Activated CD8-positive, alpha-beta T cell treated with anti-CD3 and anti-CD28 coated beads for 36 hours (primary cell): ENCODE results near the gene CYBC1. TPM values are rescaled to one million over a fixed set of nuclear protein-coding genes. Genes with fewer than 3 reads are reported as not detected.

Experiments
- ATAC-seq: fragments of 200-7000 bp; cut with Tn5 transposase; one replicate; pipeline ENCODE4 v1.10.0; 2021; ENCODE audit warnings: mild to moderate bottlenecking, moderate library complexity
- CTCF ChIA-PET: fragments of 350-600 bp; sonication (Branson Sonifier 250); formaldehyde crosslinking; loops from one replicate; lab custom pipeline; 2021; ENCODE audit warnings: antibody characterized with exemption; lab: Charles Lee
- POLR2A ChIA-PET: fragments of 350-600 bp; sonication (Branson Sonifier 250); formaldehyde crosslinking; loops from one replicate; lab custom pipeline; 2021; ENCODE audit warnings: antibody characterized with exemption; lab: Charles Lee
- DNase-seq: peaks from one replicate; pipeline ENCODE4 v3.0.0-alpha.2; 2020
- H3K27ac Mint-ChIP-seq: one replicate; pipeline ENCODE4 v1.8.0; 2021; ENCODE audit warnings: mild to moderate bottlenecking, mixed read lengths
- H3K27me3 Mint-ChIP-seq: one replicate; pipeline ENCODE4 v1.8.0; 2021; ENCODE audit warnings: mixed read lengths
- H3K36me3 Mint-ChIP-seq: one replicate; pipeline ENCODE4 v1.8.0; 2021; ENCODE audit warnings: low read depth, mixed read lengths
- H3K4me1 Mint-ChIP-seq: one replicate; pipeline ENCODE4 v1.8.0; 2021; ENCODE audit warnings: low read depth, mixed read lengths
- H3K4me3 Mint-ChIP-seq: one replicate; pipeline ENCODE4 v1.8.0; 2021; ENCODE audit warnings: mild to moderate bottlenecking, moderate library complexity, mixed read lengths
- H3K9me3 Mint-ChIP-seq: one replicate; pipeline ENCODE4 v1.8.0; 2021; ENCODE audit warnings: mixed read lengths
- intact Hi-C: fragments of 100-400 bp; cut with micrococcal nuclease; formaldehyde crosslinking; loops from one replicate; pipeline ENCODE4 v1.10.0; 2022
- total RNA-seq, 2 experiments: library from RNA; stranded (reverse); gene quantifications; one replicate each; pipeline ENCODE4 v1.2.3, GENCODE V29; 2021
- TF ChIP-seq, protein P1 (sequence below): fragments of 200-600 bp; IDR thresholded peaks from one replicate; pipeline ENCODE4 v1.8.0; 2022; ENCODE audit warnings: antibody characterized with exemption, mild to moderate bottlenecking

CYBC1 gene
- total RNA-seq, 2 experiments from 2014 or later, result 189 to 192 TPM

DNA sequence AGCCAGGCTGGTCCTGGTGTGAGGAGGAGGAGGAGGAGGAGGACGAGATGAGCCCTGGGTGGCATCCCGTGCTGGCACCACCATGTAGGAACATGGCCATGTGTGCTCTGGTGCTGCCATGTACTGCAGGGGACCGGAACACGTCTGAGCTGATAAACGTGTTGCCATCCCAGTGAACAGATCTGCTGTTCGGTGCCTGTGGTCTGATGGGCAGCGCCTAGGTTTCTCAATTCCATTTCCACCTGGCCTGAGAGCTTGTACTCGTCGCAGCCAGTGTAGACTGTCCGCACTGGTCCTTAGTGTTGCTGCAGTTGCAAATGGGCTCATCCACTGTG, 40.6 kb upstream of the CYBC1 start:
- no peak overlapping the region for H3K4me3 Mint-ChIP-seq
- no peaks in the 10 kb centered on the region for H3K27me3 Mint-ChIP-seq
- CTCF ChIA-PET, result interaction anchor here (0.8 kb wide), 1 partner anchor 67 kb away, joined by 3 read pairs; no protein-coding TSS in a partner anchor

DNA sequence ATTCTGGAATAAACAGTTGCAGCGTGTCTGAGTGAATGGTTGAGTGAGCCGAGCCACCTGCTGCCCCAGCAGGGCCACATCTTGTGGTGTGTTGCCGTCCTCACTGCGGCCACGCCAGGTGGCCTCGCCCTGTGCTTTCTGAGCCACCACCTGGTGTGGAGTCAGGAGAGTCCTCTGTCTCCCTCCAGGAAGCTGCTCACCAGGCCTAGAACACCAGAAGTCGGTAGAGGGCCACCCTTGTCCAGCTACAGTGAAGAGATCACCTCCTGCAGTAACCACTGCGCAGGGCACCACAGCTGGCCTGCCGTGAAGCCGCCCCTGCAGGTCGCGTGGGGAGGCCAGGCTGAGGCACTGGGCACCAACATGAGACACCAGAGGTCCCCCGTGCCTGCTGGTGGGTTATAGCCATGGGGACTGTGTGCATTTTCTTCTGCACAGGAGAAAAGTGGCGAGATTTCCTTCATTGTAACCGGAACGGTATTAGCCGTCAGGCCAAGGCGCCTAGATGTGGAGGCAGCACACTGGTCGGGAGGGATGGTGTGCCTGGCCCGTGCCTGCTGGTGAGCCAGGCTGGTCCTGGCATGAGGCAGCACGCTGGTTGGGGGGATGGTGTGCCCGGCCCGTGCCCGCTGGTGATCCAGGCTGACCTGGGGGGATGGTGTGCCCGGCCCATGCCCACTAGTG, 40.1 kb upstream of the CYBC1 start:
- CTCF ChIA-PET, result no interaction called here
- H3K4me1 Mint-ChIP-seq, result peaks cover 14% of the 10 kb centered on the region
- DNase-seq, result no peak
- peaks cover 5% of the 10 kb centered on the region for H3K36me3 Mint-ChIP-seq
- TF ChIP-seq, protein P1, sequence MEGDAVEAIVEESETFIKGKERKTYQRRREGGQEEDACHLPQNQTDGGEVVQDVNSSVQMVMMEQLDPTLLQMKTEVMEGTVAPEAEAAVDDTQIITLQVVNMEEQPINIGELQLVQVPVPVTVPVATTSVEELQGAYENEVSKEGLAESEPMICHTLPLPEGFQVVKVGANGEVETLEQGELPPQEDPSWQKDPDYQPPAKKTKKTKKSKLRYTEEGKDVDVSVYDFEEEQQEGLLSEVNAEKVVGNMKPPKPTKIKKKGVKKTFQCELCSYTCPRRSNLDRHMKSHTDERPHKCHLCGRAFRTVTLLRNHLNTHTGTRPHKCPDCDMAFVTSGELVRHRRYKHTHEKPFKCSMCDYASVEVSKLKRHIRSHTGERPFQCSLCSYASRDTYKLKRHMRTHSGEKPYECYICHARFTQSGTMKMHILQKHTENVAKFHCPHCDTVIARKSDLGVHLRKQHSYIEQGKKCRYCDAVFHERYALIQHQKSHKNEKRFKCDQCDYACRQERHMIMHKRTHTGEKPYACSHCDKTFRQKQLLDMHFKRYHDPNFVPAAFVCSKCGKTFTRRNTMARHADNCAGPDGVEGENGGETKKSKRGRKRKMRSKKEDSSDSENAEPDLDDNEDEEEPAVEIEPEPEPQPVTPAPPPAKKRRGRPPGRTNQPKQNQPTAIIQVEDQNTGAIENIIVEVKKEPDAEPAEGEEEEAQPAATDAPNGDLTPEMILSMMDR, result no peak
- intact Hi-C loops, result loop anchor here (10.0 kb wide), 1 partner anchor 64 kb away; no protein-coding TSS in a partner anchor
- ATAC-seq, result no peak
- no peaks in the 10 kb centered on the region for H3K9me3 Mint-ChIP-seq
- POLR2A ChIA-PET, result no interaction called here
- no peak overlapping the region for H3K27ac Mint-ChIP-seq
- no peaks in the 10 kb centered on the region for H3K27me3 Mint-ChIP-seq
- H3K4me3 Mint-ChIP-seq, result no peak overlapping the region

More for the DNA sequence above, 40.6 kb upstream of the CYBC1 start:
- H3K27ac Mint-ChIP-seq, result no peak overlapping the region
- TF ChIP-seq, protein P1, result no peak
- H3K36me3 Mint-ChIP-seq, result peaks cover 2% of the 10 kb centered on the region
- no peak for DNase-seq
- intact Hi-C loops, result loop anchor here (10.0 kb wide), 1 partner anchor 64 kb away; no protein-coding TSS in a partner anchor
- peaks cover 11% of the 10 kb centered on the region for H3K4me1 Mint-ChIP-seq
- no peaks in the 10 kb centered on the region for H3K9me3 Mint-ChIP-seq
- no peak for ATAC-seq
- POLR2A ChIA-PET, result no interaction called here

DNA sequence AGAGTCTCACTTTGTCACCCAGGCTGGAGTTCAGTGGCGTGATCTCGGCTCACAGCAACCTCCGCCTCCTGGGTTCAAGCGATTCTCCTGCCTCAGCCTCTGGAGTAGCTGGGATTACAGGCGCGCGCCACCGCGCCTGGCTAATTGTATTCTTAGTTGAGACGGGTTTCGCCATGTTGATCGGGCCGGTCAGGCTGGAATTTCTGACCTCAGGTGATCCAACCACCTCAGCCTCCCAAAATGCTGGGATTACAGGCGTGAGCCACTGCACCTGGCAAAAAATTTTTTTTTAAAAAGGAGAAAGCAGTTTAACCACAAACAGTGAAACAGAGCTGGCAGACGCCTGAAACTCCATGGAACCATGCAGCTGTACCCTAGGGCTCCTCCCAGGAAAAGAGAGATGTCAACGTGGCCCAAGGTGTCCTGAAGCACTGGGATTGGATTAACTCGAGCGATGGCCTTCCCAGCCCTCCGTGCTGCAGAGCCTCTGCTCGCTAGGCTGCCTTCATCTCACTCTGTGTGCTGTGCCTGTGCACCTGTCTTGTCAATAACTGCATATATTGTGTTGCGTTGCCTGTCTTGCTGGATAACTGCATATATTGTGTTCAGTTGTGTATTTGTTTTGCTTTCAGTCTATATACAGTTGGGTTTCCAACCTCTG, 39.4 kb upstream of the CYBC1 start:
- Mint-ChIP-seq H3K36me3 (peaks cover 5% of the 10 kb centered on the region), H3K4me1 (peaks cover 14% of the 10 kb centered on the region), H3K4me3 (no peak overlapping the region), H3K27me3 (no peaks in the 10 kb centered on the region), H3K9me3 (no peaks in the 10 kb centered on the region), H3K27ac (no peak overlapping the region)
- POLR2A ChIA-PET, result no interaction called here
- CTCF ChIA-PET, result no interaction called here
- intact Hi-C loops, result loop anchor here (10.0 kb wide), 1 partner anchor 65 kb away; no protein-coding TSS in a partner anchor
- DNase-seq, result no peak
- no peak for ATAC-seq
- TF ChIP-seq, protein P1, result no peak

DNA sequence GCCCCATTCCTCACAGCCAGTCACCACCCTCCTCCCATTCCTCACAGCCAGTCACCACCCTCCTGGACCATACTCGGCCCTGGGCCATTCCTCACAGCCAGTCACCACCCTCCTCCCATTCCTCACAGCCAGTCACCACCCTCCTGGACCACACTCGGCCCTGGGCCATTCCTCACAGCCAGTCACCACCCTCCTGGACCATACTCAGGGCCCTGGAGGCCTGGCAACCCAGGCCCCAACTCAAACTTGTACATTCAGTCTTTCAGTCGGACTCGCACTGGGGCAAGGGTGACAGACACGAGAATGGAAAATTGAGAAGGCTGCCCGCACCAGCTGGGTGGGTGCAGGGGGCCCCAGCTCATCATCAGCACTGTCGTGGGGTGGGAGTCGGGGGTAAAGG, 38.6 kb upstream of the CYBC1 start:
- H3K27ac Mint-ChIP-seq, result no peak overlapping the region
- no peaks in the 10 kb centered on the region for H3K27me3 Mint-ChIP-seq
- TF ChIP-seq, protein P1, result no peak
- ChIA-PET POLR2A (interaction anchor here (0.8 kb wide), 1 partner anchor 9 kb away, joined by 3 read pairs; no protein-coding TSS in a partner anchor), CTCF (no interaction called here)
- DNase-seq (no peak), ATAC-seq (no peak)
- peaks cover 5% of the 10 kb centered on the region for H3K36me3 Mint-ChIP-seq
- no peak overlapping the region for H3K4me3 Mint-ChIP-seq
- H3K9me3 Mint-ChIP-seq, result no peaks in the 10 kb centered on the region
- intact Hi-C loops, result no loop called here
- H3K4me1 Mint-ChIP-seq, result peaks cover 8% of the 10 kb centered on the region

DNA sequence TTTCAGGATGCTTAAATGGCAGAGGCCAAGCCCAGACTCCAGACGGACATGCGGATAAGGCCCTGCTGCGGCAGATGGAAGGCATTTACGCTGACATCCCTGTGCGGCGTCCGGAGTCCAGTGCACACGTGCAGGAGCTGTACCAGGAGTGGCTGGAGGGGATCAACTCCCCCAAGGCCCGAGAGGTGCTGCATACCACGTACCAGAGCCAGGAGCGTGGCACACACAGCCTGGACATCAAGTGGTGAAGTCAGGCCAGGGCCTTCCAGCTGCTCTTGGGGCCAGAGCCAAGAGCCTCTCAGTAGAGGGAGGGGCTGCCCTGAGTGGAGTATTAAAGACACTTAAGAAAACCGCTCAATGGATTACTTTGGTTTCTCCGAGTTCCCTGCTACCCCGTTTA, 37.4 kb upstream of the CYBC1 start:
- POLR2A ChIA-PET, result no interaction called here
- Mint-ChIP-seq H3K27ac (no peak overlapping the region), H3K9me3 (no peaks in the 10 kb centered on the region), H3K4me1 (peaks cover 7% of the 10 kb centered on the region), H3K36me3 (peaks cover 12% of the 10 kb centered on the region), H3K4me3 (no peak overlapping the region), H3K27me3 (no peaks in the 10 kb centered on the region)
- DNase-seq (no peak), ATAC-seq (no peak)
- intact Hi-C loops, result no loop called here
- CTCF ChIA-PET, result no interaction called here
- TF ChIP-seq, protein P1, result no peak
